ENCODE data around the gene EPGN. TPM values are rescaled to one million over a fixed set of nuclear protein-coding genes. Genes with fewer than 3 reads are reported as not detected.

The EPGN gene
- total and polyA plus RNA-seq, 5 donors from 2014 or later: 0.54 TPM; not detected in 4

- no peaks in the 10 kb centered on the region for H3K4me1 Mint-ChIP-seq
- H3K36me3 Mint-ChIP-seq: no peaks in the 10 kb centered on the region
- H3K27ac Mint-ChIP-seq: no peak overlapping the region
- Histone ChIP-seq H3K4me3 (ENCODE audit: low read depth, low read length) (no peak overlapping the region), H3K4me1 (ENCODE audit: control insufficient read depth, insufficient read depth, low read length, poor library complexity, severe bottlenecking) (no peaks in the 10 kb centered on the region), H3K27me3 (ENCODE audit: control insufficient read depth, insufficient read depth, low read length) (no peaks in the 10 kb centered on the region), H3K9me3 (ENCODE audit: control insufficient read depth in 2 of 2, low read length in 2 of 2) (no peaks in the 10 kb centered on the region), H3K36me3 (ENCODE audit: control insufficient read depth, insufficient read depth, low read length) (no peaks in the 10 kb centered on the region), H3K27ac (ENCODE audit: insufficient read depth, low read length, poor library complexity, severe bottlenecking) (no peak overlapping the region)
- no peaks in the 10 kb centered on the region for H3K27me3 Mint-ChIP-seq
- no peak for ATAC-seq (ENCODE audit: low read depth in 2 of 2)
- no peak for DNase-seq
- H3K4me3 Mint-ChIP-seq: no peak overlapping the region
- peaks cover 0 to 13% (median 0%) of the 10 kb centered on the region in 7 donors for H3K9me3 Mint-ChIP-seq
These were observed 16.0 kb upstream of the EPGN start for GRCh38 chr4:74292111-74292870.

- ATAC-seq (ENCODE audit: low read depth in 2 of 2): no peak
- Histone ChIP-seq H3K9me3 (ENCODE audit: control insufficient read depth in 2 of 2, low read length in 2 of 2) (no peaks in the 10 kb centered on the region), H3K4me1 (ENCODE audit: control insufficient read depth, insufficient read depth, low read length, poor library complexity, severe bottlenecking) (no peaks in the 10 kb centered on the region), H3K4me3 (ENCODE audit: low read depth, low read length) (no peak overlapping the region), H3K36me3 (ENCODE audit: control insufficient read depth, insufficient read depth, low read length) (no peaks in the 10 kb centered on the region), H3K27ac (ENCODE audit: insufficient read depth, low read length, poor library complexity, severe bottlenecking) (no peak overlapping the region), H3K27me3 (ENCODE audit: control insufficient read depth, insufficient read depth, low read length) (no peaks in the 10 kb centered on the region)
- no peaks in the 10 kb centered on the region for H3K36me3 Mint-ChIP-seq
- H3K4me1 Mint-ChIP-seq: no peaks in the 10 kb centered on the region
- H3K4me3 Mint-ChIP-seq: no peak overlapping the region
- no peak overlapping the region for H3K27ac Mint-ChIP-seq
- H3K9me3 Mint-ChIP-seq: peaks cover 0 to 13% (median 0%) of the 10 kb centered on the region in 7 donors
- DNase-seq: no peak
- no peaks in the 10 kb centered on the region for H3K27me3 Mint-ChIP-seq
These were observed 14.7 kb upstream of the EPGN start for GRCh38 chr4:74293558-74293957.

DNA sequence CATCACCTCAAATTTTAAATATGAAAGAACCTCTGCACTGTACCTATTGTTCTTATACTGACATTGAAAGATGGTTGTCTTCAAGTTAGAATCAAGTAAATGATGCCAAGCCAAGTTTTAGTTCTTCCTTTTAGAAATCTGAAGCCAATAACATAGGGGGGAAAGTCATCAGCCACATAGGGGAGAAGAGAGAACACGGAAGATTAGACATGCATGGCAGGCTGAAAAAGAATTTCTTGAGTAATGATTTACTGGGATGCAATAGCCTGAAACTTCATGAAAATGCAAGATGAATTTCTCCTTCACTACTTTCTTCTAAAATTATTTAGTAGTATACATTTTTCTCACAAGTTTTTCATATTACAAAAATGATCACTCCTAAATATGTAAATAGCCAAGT lies 13.6 kb upstream of the EPGN start:
- Mint-ChIP-seq H3K4me3 (no peak overlapping the region), H3K4me1 (no peaks in the 10 kb centered on the region), H3K36me3 (no peaks in the 10 kb centered on the region), H3K27me3 (no peaks in the 10 kb centered on the region), H3K9me3 (peaks cover 0 to 13% (median 0%) of the 10 kb centered on the region in 7 donors), H3K27ac (no peak overlapping the region)
- H3K27me3 ChIP-seq (ENCODE audit: control insufficient read depth, insufficient read depth, low read length): no peaks in the 10 kb centered on the region
- no peaks in the 10 kb centered on the region for H3K4me1 ChIP-seq (ENCODE audit: control insufficient read depth, insufficient read depth, low read length, poor library complexity, severe bottlenecking)
- H3K27ac ChIP-seq (ENCODE audit: insufficient read depth, low read length, poor library complexity, severe bottlenecking): no peak overlapping the region
- H3K36me3 ChIP-seq (ENCODE audit: control insufficient read depth, insufficient read depth, low read length): no peaks in the 10 kb centered on the region
- DNase-seq: no peak
- no peak overlapping the region for H3K4me3 ChIP-seq (ENCODE audit: low read depth, low read length)
- no peaks in the 10 kb centered on the region for H3K9me3 ChIP-seq (ENCODE audit: control insufficient read depth in 2 of 2, low read length in 2 of 2)
- no peak for ATAC-seq (ENCODE audit: low read depth in 2 of 2)

DNA sequence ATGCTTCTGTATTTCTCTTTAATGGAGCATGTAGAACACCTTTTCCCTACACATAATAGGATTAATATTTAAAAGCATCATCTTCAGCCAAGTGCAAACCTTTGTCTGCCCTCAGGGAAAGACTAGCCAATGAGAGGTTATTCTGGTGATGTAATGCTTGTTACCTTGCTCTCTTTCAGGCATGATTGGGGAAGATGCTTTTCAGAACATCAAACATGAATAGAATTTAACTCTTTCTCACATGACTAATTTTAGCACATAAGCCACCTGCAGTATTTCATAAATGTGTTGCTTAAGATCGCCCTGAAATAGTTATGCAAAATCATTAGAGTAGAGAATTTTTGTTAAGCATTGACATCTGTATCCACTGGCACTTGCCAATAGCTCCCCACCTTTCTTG lies 10.7 kb upstream of the EPGN start:
- no peak overlapping the region for H3K4me3 ChIP-seq (ENCODE audit: low read depth, low read length)
- no peaks in the 10 kb centered on the region for H3K27me3 ChIP-seq (ENCODE audit: control insufficient read depth, insufficient read depth, low read length)
- Mint-ChIP-seq H3K9me3 (peaks cover 0 to 5% (median 0%) of the 10 kb centered on the region in 7 donors), H3K27ac (no peak overlapping the region), H3K4me3 (no peak overlapping the region), H3K27me3 (no peaks in the 10 kb centered on the region), H3K4me1 (no peaks in the 10 kb centered on the region), H3K36me3 (no peaks in the 10 kb centered on the region)
- H3K4me1 ChIP-seq (ENCODE audit: control insufficient read depth, insufficient read depth, low read length, poor library complexity, severe bottlenecking): no peaks in the 10 kb centered on the region
- ATAC-seq (ENCODE audit: low read depth in 2 of 2): no peak
- H3K27ac ChIP-seq (ENCODE audit: insufficient read depth, low read length, poor library complexity, severe bottlenecking): no peak overlapping the region
- no peak for DNase-seq
- H3K36me3 ChIP-seq (ENCODE audit: control insufficient read depth, insufficient read depth, low read length): no peaks in the 10 kb centered on the region
- H3K9me3 ChIP-seq (ENCODE audit: control insufficient read depth in 2 of 2, low read length in 2 of 2): no peaks in the 10 kb centered on the region

- Histone ChIP-seq H3K27me3 (ENCODE audit: control insufficient read depth, insufficient read depth, low read length) (no peaks in the 10 kb centered on the region), H3K27ac (ENCODE audit: insufficient read depth, low read length, poor library complexity, severe bottlenecking) (no peak overlapping the region), H3K36me3 (ENCODE audit: control insufficient read depth, insufficient read depth, low read length) (no peaks in the 10 kb centered on the region), H3K4me1 (ENCODE audit: control insufficient read depth, insufficient read depth, low read length, poor library complexity, severe bottlenecking) (no peaks in the 10 kb centered on the region), H3K9me3 (ENCODE audit: control insufficient read depth in 2 of 2, low read length in 2 of 2) (no peaks in the 10 kb centered on the region), H3K4me3 (ENCODE audit: low read depth, low read length) (no peak overlapping the region)
- Mint-ChIP-seq H3K9me3 (peaks cover 0 to 1% (median 0%) of the 10 kb centered on the region in 7 donors), H3K4me3 (no peak overlapping the region), H3K4me1 (peaks cover 0 to 7% (median 0%) of the 10 kb centered on the region in 4 donors), H3K36me3 (no peaks in the 10 kb centered on the region), H3K27ac (no peak overlapping the region), H3K27me3 (no peaks in the 10 kb centered on the region)
- DNase-seq: no peak
- ATAC-seq (ENCODE audit: low read depth in 2 of 2): no peak
These were observed 4.1 kb upstream of the EPGN start for GRCh38 chr4:74304095-74304625.

DNA sequence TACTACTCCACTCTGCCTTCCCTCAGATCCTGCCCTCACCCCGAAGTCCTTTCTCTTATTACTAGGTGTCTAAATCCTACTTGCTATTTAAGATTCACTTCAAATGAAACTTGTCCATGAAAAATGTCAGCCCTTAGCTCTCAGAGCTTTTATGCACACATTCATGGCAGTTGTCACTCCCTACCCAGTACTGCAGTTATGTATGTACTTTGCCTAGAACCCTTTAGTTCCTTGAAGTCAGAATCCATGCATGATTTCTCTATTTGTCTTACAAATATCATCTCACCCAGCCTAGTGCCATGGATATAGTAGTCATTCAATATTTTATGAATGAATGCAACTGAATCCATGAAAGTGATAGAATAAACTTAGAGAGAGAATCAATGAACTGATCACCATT lies 3.3 kb upstream of the EPGN start:
- Mint-ChIP-seq H3K9me3 (peaks cover 0 to 1% (median 0%) of the 10 kb centered on the region in 7 donors), H3K36me3 (no peaks in the 10 kb centered on the region), H3K27me3 (peaks cover 5% of the 10 kb centered on the region), H3K27ac (no peak overlapping the region), H3K4me1 (peaks cover 0 to 7% (median 0%) of the 10 kb centered on the region in 4 donors), H3K4me3 (no peak overlapping the region)
- Histone ChIP-seq H3K36me3 (ENCODE audit: control insufficient read depth, insufficient read depth, low read length) (no peaks in the 10 kb centered on the region), H3K9me3 (ENCODE audit: control insufficient read depth in 2 of 2, low read length in 2 of 2) (no peaks in the 10 kb centered on the region), H3K27me3 (ENCODE audit: control insufficient read depth, insufficient read depth, low read length) (no peaks in the 10 kb centered on the region), H3K27ac (ENCODE audit: insufficient read depth, low read length, poor library complexity, severe bottlenecking) (no peak overlapping the region), H3K4me1 (ENCODE audit: control insufficient read depth, insufficient read depth, low read length, poor library complexity, severe bottlenecking) (no peaks in the 10 kb centered on the region), H3K4me3 (ENCODE audit: low read depth, low read length) (no peak overlapping the region)
- DNase-seq: no peak
- no peak for ATAC-seq (ENCODE audit: low read depth in 2 of 2)

- H3K4me3 ChIP-seq (ENCODE audit: low read depth, low read length): no peak overlapping the region
- H3K27ac ChIP-seq (ENCODE audit: insufficient read depth, low read length, poor library complexity, severe bottlenecking): no peak overlapping the region
- H3K9me3 Mint-ChIP-seq: peaks cover 0 to 1% (median 0%) of the 10 kb centered on the region in 7 donors
- H3K27me3 ChIP-seq (ENCODE audit: control insufficient read depth, insufficient read depth, low read length): peaks cover 2% of the 10 kb centered on the region
- no peaks in the 10 kb centered on the region for H3K36me3 ChIP-seq (ENCODE audit: control insufficient read depth, insufficient read depth, low read length)
- DNase-seq (no peak), ATAC-seq (ENCODE audit: low read depth in 2 of 2) (no peak)
- no peak overlapping the region for H3K27ac Mint-ChIP-seq
- no peaks in the 10 kb centered on the region for H3K36me3 Mint-ChIP-seq
- H3K9me3 ChIP-seq (ENCODE audit: control insufficient read depth in 2 of 2, low read length in 2 of 2): no peaks in the 10 kb centered on the region
- H3K4me3 Mint-ChIP-seq: no peak overlapping the region
- H3K4me1 Mint-ChIP-seq: peaks cover 0 to 7% (median 0%) of the 10 kb centered on the region in 4 donors
- peaks cover 5% of the 10 kb centered on the region for H3K27me3 Mint-ChIP-seq
- H3K4me1 ChIP-seq (ENCODE audit: control insufficient read depth, insufficient read depth, low read length, poor library complexity, severe bottlenecking): no peaks in the 10 kb centered on the region
These were observed 1.1 kb upstream of the EPGN start for GRCh38 chr4:74307170-74307569.

DNA sequence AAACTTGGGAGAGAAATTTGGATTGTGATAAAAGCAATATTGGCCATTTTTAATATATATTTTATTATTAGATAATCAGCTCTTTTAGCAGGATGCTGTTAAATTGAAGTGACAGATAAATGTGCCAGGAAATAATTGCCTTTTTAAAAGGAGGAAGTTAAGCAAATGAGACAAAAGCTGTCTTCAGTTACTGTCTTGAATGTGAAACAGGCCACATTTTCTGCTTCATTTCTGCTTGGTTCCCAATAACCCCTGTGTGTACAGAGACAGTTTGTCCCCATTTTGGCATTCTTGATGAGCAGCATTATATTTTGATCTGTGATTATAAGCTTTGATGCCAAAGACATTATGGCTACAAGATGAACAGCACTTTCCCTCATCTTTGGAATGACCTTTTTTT lies 953 bp downstream of the EPGN start:
- H3K9me3 Mint-ChIP-seq: no peaks in the 10 kb centered on the region
- no peak for DNase-seq
- H3K27ac ChIP-seq (ENCODE audit: insufficient read depth, low read length, poor library complexity, severe bottlenecking): no peak overlapping the region
- H3K4me3 Mint-ChIP-seq: no peak overlapping the region
- peaks cover 2% of the 10 kb centered on the region for H3K27me3 ChIP-seq (ENCODE audit: control insufficient read depth, insufficient read depth, low read length)
- no peak overlapping the region for H3K4me3 ChIP-seq (ENCODE audit: low read depth, low read length)
- no peak for ATAC-seq (ENCODE audit: low read depth in 2 of 2)
- H3K27ac Mint-ChIP-seq: no peak overlapping the region
- H3K4me1 Mint-ChIP-seq: peaks cover 0 to 7% (median 0%) of the 10 kb centered on the region in 4 donors
- H3K36me3 Mint-ChIP-seq: no peaks in the 10 kb centered on the region
- peaks cover 5% of the 10 kb centered on the region for H3K27me3 Mint-ChIP-seq
- no peaks in the 10 kb centered on the region for H3K4me1 ChIP-seq (ENCODE audit: control insufficient read depth, insufficient read depth, low read length, poor library complexity, severe bottlenecking)
- H3K36me3 ChIP-seq (ENCODE audit: control insufficient read depth, insufficient read depth, low read length): no peaks in the 10 kb centered on the region
- no peaks in the 10 kb centered on the region for H3K9me3 ChIP-seq (ENCODE audit: control insufficient read depth in 2 of 2, low read length in 2 of 2)
